IPS DF 6.9 (cell line): Measurements from ENCODE around the gene CD101.

Source experiments
- DNase-seq: peaks from one replicate; pipeline ENCODE4 v3.0.0-alpha.2; 2013; ENCODE audit warnings: low read depth, low spot score
- H3K27ac ChIP-seq: one replicate; pipeline ENCODE4 v1.5.1; 2013; ENCODE audit warnings: low read length, control low read depth
- H3K27me3 ChIP-seq: 2 replicates; pipeline ENCODE4 v1.6.1; 2013; ENCODE audit warnings: mild to moderate bottlenecking, low read length; ENCODE audit not compliant: control insufficient read depth, insufficient read depth
- H3K36me3 ChIP-seq: 2 replicates; pipeline ENCODE4 v1.6.1; 2013; ENCODE audit warnings: low read length; ENCODE audit not compliant: control insufficient read depth, insufficient read depth
- H3K4me1 ChIP-seq: 2 replicates; pipeline ENCODE4 v1.6.1; 2013; ENCODE audit warnings: low read length; ENCODE audit not compliant: control insufficient read depth, insufficient read depth
- H3K4me3 ChIP-seq: 2 replicates; pipeline ENCODE4 v1.5.1; 2013; ENCODE audit warnings: mild to moderate bottlenecking, low read length
- H3K9me3 ChIP-seq: 2 replicates; pipeline ENCODE4 v1.6.1; 2013; ENCODE audit warnings: low read length, inconsistent platforms; ENCODE audit not compliant: control insufficient read depth, insufficient read depth
- WGBS: extraction: QIAGEN DNeasy Blood & Tissue Kit; methylation state at CpG from one replicate; pipeline ENCODE4 v1.1.7; 2013; ENCODE audit warnings: mixed read lengths, missing lambda C conversion rate; ENCODE audit not compliant: insufficient read length, insufficient coverage; 5-methylcytosine and 5-hydroxymethylcytosine counted together

The CD101 gene, protein sequence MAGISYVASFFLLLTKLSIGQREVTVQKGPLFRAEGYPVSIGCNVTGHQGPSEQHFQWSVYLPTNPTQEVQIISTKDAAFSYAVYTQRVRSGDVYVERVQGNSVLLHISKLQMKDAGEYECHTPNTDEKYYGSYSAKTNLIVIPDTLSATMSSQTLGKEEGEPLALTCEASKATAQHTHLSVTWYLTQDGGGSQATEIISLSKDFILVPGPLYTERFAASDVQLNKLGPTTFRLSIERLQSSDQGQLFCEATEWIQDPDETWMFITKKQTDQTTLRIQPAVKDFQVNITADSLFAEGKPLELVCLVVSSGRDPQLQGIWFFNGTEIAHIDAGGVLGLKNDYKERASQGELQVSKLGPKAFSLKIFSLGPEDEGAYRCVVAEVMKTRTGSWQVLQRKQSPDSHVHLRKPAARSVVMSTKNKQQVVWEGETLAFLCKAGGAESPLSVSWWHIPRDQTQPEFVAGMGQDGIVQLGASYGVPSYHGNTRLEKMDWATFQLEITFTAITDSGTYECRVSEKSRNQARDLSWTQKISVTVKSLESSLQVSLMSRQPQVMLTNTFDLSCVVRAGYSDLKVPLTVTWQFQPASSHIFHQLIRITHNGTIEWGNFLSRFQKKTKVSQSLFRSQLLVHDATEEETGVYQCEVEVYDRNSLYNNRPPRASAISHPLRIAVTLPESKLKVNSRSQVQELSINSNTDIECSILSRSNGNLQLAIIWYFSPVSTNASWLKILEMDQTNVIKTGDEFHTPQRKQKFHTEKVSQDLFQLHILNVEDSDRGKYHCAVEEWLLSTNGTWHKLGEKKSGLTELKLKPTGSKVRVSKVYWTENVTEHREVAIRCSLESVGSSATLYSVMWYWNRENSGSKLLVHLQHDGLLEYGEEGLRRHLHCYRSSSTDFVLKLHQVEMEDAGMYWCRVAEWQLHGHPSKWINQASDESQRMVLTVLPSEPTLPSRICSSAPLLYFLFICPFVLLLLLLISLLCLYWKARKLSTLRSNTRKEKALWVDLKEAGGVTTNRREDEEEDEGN

DNA sequence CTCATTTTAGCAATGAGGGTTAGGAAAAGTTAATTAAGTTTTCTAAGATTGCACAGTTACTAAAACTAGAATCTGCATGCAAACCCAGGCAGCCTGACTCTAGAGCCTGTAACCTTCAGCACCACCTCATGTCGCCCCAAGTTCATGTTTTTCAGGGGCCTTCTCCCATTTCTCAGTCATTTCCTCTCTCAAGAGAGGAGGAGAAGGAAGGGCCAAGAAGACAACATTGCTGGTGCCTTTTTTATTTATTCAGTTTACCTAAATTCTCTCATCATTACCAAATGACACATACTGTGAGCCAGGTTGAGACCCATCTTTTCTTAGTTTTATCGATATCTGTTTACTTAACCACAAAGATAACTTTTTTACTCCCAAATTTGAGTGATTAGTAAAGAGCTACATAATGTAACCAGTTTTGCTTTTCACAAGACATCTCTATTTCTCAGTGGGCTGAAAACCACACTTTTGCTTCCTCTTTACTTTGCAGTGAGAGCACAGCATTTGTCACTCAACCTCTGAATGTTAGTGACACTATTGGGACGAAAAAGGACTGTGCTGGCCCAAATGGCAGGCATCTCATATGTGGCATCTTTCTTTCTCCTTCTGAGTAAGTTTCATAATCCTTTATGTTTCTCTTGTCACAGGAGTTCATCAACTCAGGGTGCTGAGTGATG is at the start of gene CD101:
CD101 (plus strand) TSS at position 507 of the 674 bp plus-strand sequence; CDS start at position 565, 58 bp downstream.
- Histone ChIP-seq H3K4me1 (peaks cover 2% of the 10 kb centered on the region; the same call in 1 of the 2 replicates), H3K27me3 (no peaks in the 10 kb centered on the region), H3K27ac (no peak within 1 kb of the TSS), H3K4me3 (no peak within 1 kb of the TSS), H3K36me3 (no peaks in the 10 kb centered on the region), H3K9me3 (no peaks in the 10 kb centered on the region)
- DNase-seq: no peak
- no CpG with 5 or more reads among the region's 3 CpGs for WGBS

DNA sequence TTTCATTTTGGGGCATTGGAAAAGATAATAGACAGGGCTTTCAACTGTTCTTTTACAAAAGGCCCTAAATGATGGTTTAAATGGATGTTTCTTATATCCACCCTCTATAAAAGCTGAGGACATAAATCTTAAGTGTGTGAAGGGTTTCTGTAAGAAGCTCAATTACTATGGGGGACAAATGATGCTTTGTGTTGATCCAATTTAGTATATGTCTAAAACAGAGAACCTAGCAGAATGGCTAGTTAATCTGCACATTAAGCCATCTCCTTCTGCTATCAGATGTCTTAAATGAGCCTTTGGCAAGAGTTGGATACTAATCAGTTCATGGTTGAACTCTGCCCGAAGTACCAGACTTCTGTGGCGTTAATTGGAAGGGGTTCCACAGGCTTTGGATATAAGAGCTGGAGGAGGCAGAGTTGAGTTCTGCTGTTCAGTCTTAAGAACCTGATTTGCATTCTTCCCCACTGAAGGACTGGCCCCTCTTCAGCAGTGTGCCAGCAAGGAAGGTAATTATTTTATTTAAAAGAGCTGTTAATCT is 48.8 kb upstream of the CD101 start:
- H3K4me3 ChIP-seq: no peak overlapping the region
- DNase-seq: no peak
- no CpG with 5 or more reads among the region's 2 CpGs for WGBS
- no peak overlapping the region for H3K27ac ChIP-seq
- no peaks in the 10 kb centered on the region for H3K36me3 ChIP-seq
- H3K4me1 ChIP-seq: no peaks in the 10 kb centered on the region; the same call in 1 of the 2 replicates
- no peaks in the 10 kb centered on the region for H3K27me3 ChIP-seq
- no peaks in the 10 kb centered on the region for H3K9me3 ChIP-seq

DNA sequence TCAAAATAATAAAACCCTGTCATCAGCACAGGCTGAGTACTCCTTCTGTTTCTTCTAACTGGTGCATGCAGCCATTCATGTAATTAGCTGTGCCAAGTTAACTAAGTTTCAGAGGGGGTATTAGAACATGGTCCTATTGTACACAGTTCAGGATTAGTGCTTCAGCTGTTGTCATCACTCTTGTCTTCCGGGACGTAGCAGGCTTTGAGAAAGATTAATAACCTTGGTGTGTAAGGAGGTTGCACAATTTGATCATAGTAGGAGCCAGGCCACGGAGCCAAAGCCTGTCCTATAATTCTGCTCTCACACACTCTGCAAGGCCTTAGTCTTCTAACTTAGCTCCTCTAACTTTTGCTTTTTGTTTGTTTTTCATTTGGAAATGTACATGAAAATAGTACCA is 47.1 kb upstream of the CD101 start:
- no CpG with 5 or more reads among the region's 3 CpGs for WGBS

DNA sequence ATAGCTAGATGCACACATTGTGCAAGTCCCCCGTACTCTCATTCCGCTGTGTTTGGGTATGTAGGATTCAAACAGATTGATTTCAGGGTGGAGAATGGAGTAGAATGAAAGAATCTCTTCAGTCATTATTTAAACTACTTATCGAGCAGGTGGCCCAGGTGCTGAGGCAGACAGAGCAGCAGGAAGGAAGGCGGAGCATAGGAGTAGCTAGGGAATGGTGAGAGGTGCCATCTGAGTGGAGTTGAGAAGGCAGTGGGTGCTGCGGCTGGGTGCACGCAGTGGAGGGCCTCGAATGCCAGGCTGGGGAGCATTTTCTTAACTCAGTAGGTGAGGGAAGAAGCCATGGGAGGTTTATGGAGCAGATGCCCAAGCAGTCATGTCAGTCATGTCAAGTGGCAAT is 45.2 kb upstream of the CD101 start:
- Histone ChIP-seq H3K27ac (no peak overlapping the region), H3K27me3 (no peaks in the 10 kb centered on the region), H3K9me3 (no peaks in the 10 kb centered on the region), H3K4me1 (no peaks in the 10 kb centered on the region; the same call in 1 of the 2 replicates), H3K4me3 (no peak overlapping the region), H3K36me3 (peaks cover 4% of the 10 kb centered on the region)
- no peak for DNase-seq
- no CpG with 5 or more reads among the region's 7 CpGs for WGBS

More for the DNA sequence above, 47.1 kb upstream of the CD101 start:
- Histone ChIP-seq H3K27me3 (no peaks in the 10 kb centered on the region), H3K27ac (no peak overlapping the region), H3K4me1 (no peaks in the 10 kb centered on the region; the same call in 1 of the 2 replicates), H3K9me3 (no peaks in the 10 kb centered on the region), H3K36me3 (no peaks in the 10 kb centered on the region), H3K4me3 (no peak overlapping the region)
- no peak for DNase-seq

DNA sequence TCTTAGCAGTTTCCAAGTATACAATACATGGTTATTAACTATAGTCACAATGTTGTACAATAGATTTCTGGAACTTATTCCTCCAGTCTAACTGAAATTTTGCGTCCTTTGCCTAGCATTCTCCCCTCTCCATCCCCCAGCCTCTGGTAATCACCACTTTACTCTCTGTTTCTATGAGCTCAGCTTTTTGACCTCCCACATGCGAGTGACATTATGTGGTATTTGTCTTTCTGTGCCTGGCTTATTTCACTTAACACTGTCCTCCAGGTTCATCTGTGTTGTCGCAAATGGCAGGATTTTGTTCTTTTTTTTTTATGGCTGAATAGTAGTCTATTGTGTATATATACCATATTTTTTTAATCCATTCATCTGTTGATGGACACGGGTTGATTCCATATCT is 43.9 kb upstream of the CD101 start:
- H3K27me3 ChIP-seq: no peaks in the 10 kb centered on the region
- H3K9me3 ChIP-seq: no peaks in the 10 kb centered on the region
- no peaks in the 10 kb centered on the region; the same call in 1 of the 2 replicates for H3K4me1 ChIP-seq
- no peak for DNase-seq
- peaks cover 7% of the 10 kb centered on the region for H3K36me3 ChIP-seq
- no peak overlapping the region for H3K27ac ChIP-seq
- H3K4me3 ChIP-seq: no peak overlapping the region
- WGBS: no CpG with 5 or more reads among the region's 4 CpGs

DNA sequence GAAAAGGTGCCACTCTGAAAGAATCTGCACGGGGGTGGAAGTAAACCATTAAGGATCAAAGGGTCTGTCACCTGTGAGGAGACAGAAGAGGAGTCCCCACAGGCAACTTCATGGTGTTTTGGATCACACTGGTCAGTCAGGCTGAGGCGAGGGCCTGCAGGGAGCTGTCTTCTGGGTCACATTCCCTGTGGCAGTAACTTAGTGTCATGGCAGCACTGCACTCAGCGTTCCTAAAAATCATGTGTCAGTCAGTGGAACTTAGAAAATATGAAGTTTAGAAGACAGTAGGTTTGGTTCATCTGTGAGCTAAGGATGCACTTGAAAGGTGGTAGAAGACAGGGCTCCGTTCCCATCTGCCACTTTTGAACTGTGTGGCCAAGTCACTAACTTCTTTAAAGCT is 43.5 kb upstream of the CD101 start:
- no peaks in the 10 kb centered on the region for H3K9me3 ChIP-seq
- H3K4me3 ChIP-seq: no peak overlapping the region
- no peak overlapping the region for H3K27ac ChIP-seq
- DNase-seq: no peak
- no peaks in the 10 kb centered on the region for H3K27me3 ChIP-seq
- WGBS: no CpG with 5 or more reads among the region's 4 CpGs
- no peaks in the 10 kb centered on the region; the same call in 1 of the 2 replicates for H3K4me1 ChIP-seq
- peaks cover 7% of the 10 kb centered on the region for H3K36me3 ChIP-seq

DNA sequence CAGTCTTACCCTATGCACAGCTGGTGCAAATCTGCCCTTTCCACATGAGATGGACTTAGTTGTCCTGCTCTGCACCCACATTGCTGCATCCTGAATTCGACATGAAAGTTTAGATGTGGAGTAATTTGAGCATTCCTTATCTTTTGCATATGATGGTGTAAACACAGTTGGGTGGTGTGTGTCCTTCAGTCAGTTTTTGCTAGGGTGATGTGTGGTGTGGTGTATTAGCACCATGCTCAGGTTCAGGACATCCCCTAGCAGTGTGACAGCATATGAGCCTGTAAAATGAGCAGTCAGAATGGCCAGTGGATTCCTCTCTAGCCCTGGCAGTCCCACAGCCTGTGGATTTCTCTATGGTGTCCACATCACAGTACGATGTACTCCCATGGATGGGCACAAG is 42.6 kb upstream of the CD101 start:
- no peak overlapping the region for H3K27ac ChIP-seq
- no peaks in the 10 kb centered on the region for H3K9me3 ChIP-seq
- peaks cover 7% of the 10 kb centered on the region for H3K36me3 ChIP-seq
- DNase-seq: no peak
- no peaks in the 10 kb centered on the region for H3K27me3 ChIP-seq
- no peak overlapping the region for H3K4me3 ChIP-seq
- no peaks in the 10 kb centered on the region; the same call in 1 of the 2 replicates for H3K4me1 ChIP-seq
- WGBS: no CpG with 5 or more reads among the region's 2 CpGs

GRCh38 chr1:116961606-116962005 is 40.0 kb upstream of the CD101 start:
- Histone ChIP-seq H3K36me3 (peaks cover 7% of the 10 kb centered on the region), H3K27ac (no peak overlapping the region), H3K4me3 (no peak overlapping the region), H3K4me1 (no peaks in the 10 kb centered on the region), H3K9me3 (no peaks in the 10 kb centered on the region), H3K27me3 (no peaks in the 10 kb centered on the region)
- no CpG with 5 or more reads among the region's 6 CpGs for WGBS
- DNase-seq: no peak

DNA sequence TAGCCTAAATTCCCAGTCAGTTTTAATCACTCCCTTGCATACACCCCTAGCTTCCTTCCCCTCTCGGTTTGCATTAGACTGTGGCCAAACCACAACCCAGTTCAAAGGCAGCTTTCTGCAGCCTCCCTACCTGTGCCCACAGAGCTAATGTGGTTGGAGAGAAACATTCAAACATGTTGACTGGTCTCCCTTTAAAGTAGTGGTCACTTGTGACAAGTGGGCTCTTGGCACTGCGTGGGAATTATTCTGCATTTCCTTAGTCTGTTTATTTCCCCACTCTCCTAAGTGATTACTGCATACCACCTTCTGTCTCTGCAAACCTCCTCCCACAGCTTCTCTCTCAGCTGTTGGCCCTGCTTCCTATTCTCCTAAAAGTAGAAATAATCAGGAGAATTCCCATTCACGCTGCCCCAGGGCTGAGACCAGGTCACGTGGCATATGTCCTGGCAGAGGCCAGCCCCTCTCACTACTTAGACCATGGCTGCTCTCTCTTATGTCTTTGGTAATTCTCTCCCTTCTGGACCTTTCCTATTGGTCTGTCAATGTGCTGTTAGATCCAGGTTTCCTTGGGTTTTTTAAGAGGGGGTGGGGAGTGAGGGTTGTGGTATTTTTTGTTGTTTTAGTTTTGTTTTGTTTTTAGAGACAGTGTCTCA is 38.4 kb upstream of the CD101 start:
- H3K27ac ChIP-seq: no peak overlapping the region
- no peaks in the 10 kb centered on the region for H3K27me3 ChIP-seq
- WGBS: no CpG with 5 or more reads among the region's 4 CpGs
- H3K4me3 ChIP-seq: no peak overlapping the region
- H3K36me3 ChIP-seq: peaks cover 7% of the 10 kb centered on the region
- H3K4me1 ChIP-seq: no peaks in the 10 kb centered on the region
- DNase-seq: no peak
- H3K9me3 ChIP-seq: no peaks in the 10 kb centered on the region
